Medulla oblongata (tissue), 1 donor: ENCODE results near the gene ASCL2.
"Not testable (repeated sequence)": the region's sequence is repeated elsewhere in the genome, so short reads cannot be mapped to it uniquely, and the experiment has no call there.

Source experiments
- DNase-seq: peaks from one replicate; pipeline ENCODE4 v3.0.0-alpha.2; 2015; ENCODE audit errors: extremely low spot score

ASCL2 gene

GRCh38 chr11:2297623-2298030 lies 27.2 kb upstream of the ASCL2 start:
- no peak for DNase-seq

GRCh38 chr11:2296913-2297622 lies 26.7 kb upstream of the ASCL2 start:
- DNase-seq = no peak

GRCh38 chr11:2295971-2296912 lies 25.9 kb upstream of the ASCL2 start:
- DNase-seq = no peak

GRCh38 chr11:2294926-2295290 lies 24.5 kb upstream of the ASCL2 start:
- DNase-seq = no peak

- DNase-seq = peak; percentile 47
These were observed 23.9 kb upstream of the ASCL2 start for GRCh38 chr11:2293984-2294925.

- no peak for DNase-seq
These were observed 23.2 kb upstream of the ASCL2 start for GRCh38 chr11:2293531-2293971.

GRCh38 chr11:2290351-2290841 lies 20.0 kb upstream of the ASCL2 start:
- no peak for DNase-seq

- DNase-seq = no peak
These were observed 19.5 kb upstream of the ASCL2 start for GRCh38 chr11:2289859-2290258.

GRCh38 chr11:2289350-2289749 lies 19.0 kb upstream of the ASCL2 start:
- no peak for DNase-seq

GRCh38 chr11:2287091-2287490 lies 16.7 kb upstream of the ASCL2 start:
- no peak for DNase-seq

- not testable (repeated sequence) for DNase-seq
These were observed 16.0 kb upstream of the ASCL2 start for GRCh38 chr11:2286350-2286749.

GRCh38 chr11:2280208-2280607 lies 9.8 kb upstream of the ASCL2 start:
- no peak for DNase-seq

- no peak for DNase-seq
These were observed 7.6 kb upstream of the ASCL2 start for GRCh38 chr11:2277933-2278523.

GRCh38 chr11:2277008-2277346 lies 6.6 kb upstream of the ASCL2 start:
- DNase-seq = no peak

- no peak for DNase-seq
These were observed 6.1 kb upstream of the ASCL2 start for GRCh38 chr11:2276280-2277007.

- no peak for DNase-seq
These were observed 5.2 kb upstream of the ASCL2 start for GRCh38 chr11:2275334-2276279.

- peak; percentile 4 for DNase-seq
These were observed 3.4 kb upstream of the ASCL2 start for GRCh38 chr11:2273771-2274170.

- DNase-seq = no peak
These were observed 2.9 kb upstream of the ASCL2 start for GRCh38 chr11:2273311-2273710.

GRCh38 chr11:2272946-2273280 lies 2.5 kb upstream of the ASCL2 start:
- no peak for DNase-seq
